Neural progenitor cell (in vitro differentiated cells): ENCODE data around the gene RGL4. TPM values are rescaled to one million over a fixed set of nuclear protein-coding genes. Genes with fewer than 3 reads are reported as not detected.

Experiments used
- DNase-seq: peaks from one replicate; pipeline ENCODE4 v3.0.0-alpha.2; 2016; ENCODE audit warnings: low spot score
- H2AFZ ChIP-seq: fragments of 200-600 bp; sonication (generic); replicated peaks from 2 replicates; pipeline ENCODE4 v1.6.1; 2016; ENCODE audit warnings: antibody characterized with exemption
- H3F3A ChIP-seq: fragments of 200-600 bp; sonication (generic); 2 replicates; pipeline ENCODE4 v1.6.1; 2016; ENCODE audit warnings: antibody characterized with exemption, low read depth
- H3K27ac ChIP-seq: fragments of 200-600 bp; sonication (generic); 2 replicates; pipeline ENCODE4 v1.5.1; 2016; ENCODE audit warnings: mild to moderate bottlenecking
- H3K27me3 ChIP-seq: fragments of 200-600 bp; sonication (generic); 2 replicates; pipeline ENCODE4 v1.6.1; 2016; ENCODE audit warnings: mild to moderate bottlenecking, moderate library complexity
- H3K36me3 ChIP-seq: fragments of 200-600 bp; sonication (generic); 2 replicates; pipeline ENCODE4 v1.5.1; 2016
- H3K4me1 ChIP-seq: fragments of 200-600 bp; sonication (generic); 2 replicates; pipeline ENCODE4 v1.6.1; 2016; ENCODE audit warnings: mixed run types
- H3K4me2 ChIP-seq: fragments of 200-600 bp; sonication (generic); 2 replicates; pipeline ENCODE4 v1.6.1; 2016
- H3K4me3 ChIP-seq: fragments of 200-600 bp; sonication (generic); 2 replicates; pipeline ENCODE4 v1.5.1; 2016
- H3K79me2 ChIP-seq: fragments of 200-600 bp; sonication (generic); 2 replicates; pipeline ENCODE4 v1.6.1; 2016; ENCODE audit warnings: low read depth
- H3K9ac ChIP-seq: fragments of 200-600 bp; sonication (generic); 2 replicates; pipeline ENCODE4 v1.6.1; 2016
- H3K9me3 ChIP-seq: fragments of 200-600 bp; sonication (generic); 2 replicates; pipeline ENCODE4 v1.5.1; 2016; ENCODE audit warnings: low read depth
- H4K20me1 ChIP-seq: fragments of 200-600 bp; sonication (generic); 2 replicates; pipeline ENCODE4 v1.6.1; 2016; ENCODE audit warnings: low read depth
- H3K27ac Mint-ChIP-seq: 3 replicates; pipeline ENCODE4 v1.8.0; 2021; ENCODE audit warnings: mixed read lengths
- H3K27me3 Mint-ChIP-seq: 2 replicates; pipeline ENCODE4 v1.8.0; 2022; ENCODE audit warnings: low read depth, mild to moderate bottlenecking, inconsistent platforms, moderate library complexity, mixed read lengths; ENCODE audit not compliant: insufficient read depth
- H3K36me3 Mint-ChIP-seq: 3 replicates; pipeline ENCODE4 v1.8.0; 2021; ENCODE audit warnings: mixed read lengths
- H3K4me1 Mint-ChIP-seq: 3 replicates; pipeline ENCODE4 v1.8.0; 2021; ENCODE audit warnings: mixed read lengths
- H3K4me3 Mint-ChIP-seq: 3 replicates; pipeline ENCODE4 v1.8.0; 2021; ENCODE audit warnings: mild to moderate bottlenecking, moderate library complexity, mixed read lengths
- H3K9me3 Mint-ChIP-seq: 3 replicates; pipeline ENCODE4 v1.8.0; 2020; ENCODE audit warnings: mixed read lengths
- CTCF ChIP-seq: fragments of 200-600 bp; sonication (generic); IDR thresholded peaks from 2 replicates; pipeline ENCODE4 v1.5.1; 2017; ENCODE audit warnings: antibody characterized with exemption, mild to moderate bottlenecking
- EZH2 ChIP-seq: fragments of 200-600 bp; sonication (generic); IDR thresholded peaks from 2 replicates; pipeline ENCODE4 v1.6.1; 2017; ENCODE audit warnings: antibody characterized with exemption, mild to moderate bottlenecking, moderate library complexity
- EZH2phosphoT487 ChIP-seq: fragments of 200-600 bp; sonication (generic); IDR thresholded peaks from 2 replicates; pipeline ENCODE4 v1.6.1; 2017; ENCODE audit warnings: antibody characterized with exemption
- total RNA-seq: library from RNA; depleted of rRNA; stranded (reverse); fragments of >200 nt; gene quantifications from 2 replicates; pipeline ENCODE4 v1.2.3, GENCODE V29; 2015; ENCODE audit warnings: low replicate concordance

Gene RGL4
- total RNA-seq, 1 donor from 2014 or later = not detected

GRCh38 chr22:23745791-23746190, 55.0 kb downstream of the RGL4 start:
- no peaks in the 10 kb centered on the region for H4K20me1 ChIP-seq
- TF ChIP-seq CTCF (no peak), EZH2 (no peak), EZH2phosphoT487 (no peak)
- peaks cover 7% of the 10 kb centered on the region for H3K4me1 ChIP-seq
- H3K4me2 ChIP-seq = no peak overlapping the region
- H2AFZ ChIP-seq = no peak overlapping the region
- DNase-seq = no peak
- Mint-ChIP-seq H3K27me3 (peaks cover 4% of the 10 kb centered on the region), H3K4me3 (no peak overlapping the region), H3K27ac (no peak overlapping the region), H3K4me1 (peaks cover 11% of the 10 kb centered on the region), H3K36me3 (peaks cover 25% of the 10 kb centered on the region), H3K9me3 (no peaks in the 10 kb centered on the region)
- no peaks in the 10 kb centered on the region for H3F3A ChIP-seq
- H3K27ac ChIP-seq = no peak overlapping the region
- no peak overlapping the region for H3K9ac ChIP-seq
- no peak overlapping the region for H3K4me3 ChIP-seq
- no peaks in the 10 kb centered on the region for H3K27me3 ChIP-seq
- H3K36me3 ChIP-seq = no peaks in the 10 kb centered on the region
- no peaks in the 10 kb centered on the region for H3K9me3 ChIP-seq
- H3K79me2 ChIP-seq = no peaks in the 10 kb centered on the region

Other genes with a start within 250 kb of the RGL4 start
- not detected in 2 replicates for gene IGLL1, start 110.7 kb upstream of the RGL4 start, total RNA-seq
- gene DRICH1, start 58.7 kb upstream of the RGL4 start, total RNA-seq = not detected in 2 replicates
- gene ZNF70, start 60.1 kb downstream of the RGL4 start, total RNA-seq = 3.9 and 4.6 TPM in 2 replicates
- gene VPREB3, start 63.4 kb downstream of the RGL4 start, total RNA-seq = not detected in 2 replicates
- 0.56 and 3.0 TPM in 2 replicates for gene C22orf15, start 72.0 kb downstream of the RGL4 start, total RNA-seq
- gene CHCHD10, start 77.0 kb downstream of the RGL4 start, total RNA-seq = 0.53 and 9.1 TPM in 2 replicates
- gene MMP11, start 81.8 kb downstream of the RGL4 start, total RNA-seq = 4.1 and 13.7 TPM in 2 replicates
- 151 and 170 TPM in 2 replicates for gene SMARCB1, start 96.0 kb downstream of the RGL4 start, total RNA-seq
- 1.1 and 7.7 TPM in 2 replicates for gene DERL3, start 148.0 kb downstream of the RGL4 start, total RNA-seq
- gene SLC2A11, start 166.9 kb downstream of the RGL4 start, total RNA-seq = 3.8 and 12.1 TPM in 2 replicates
- 132 and 552 TPM in 2 replicates for gene MIF, start 203.4 kb downstream of the RGL4 start, total RNA-seq